ENCODE results near the gene KRTAP12-1.
"Not testable (repeated sequence)": the region's sequence is repeated elsewhere in the genome, so short reads cannot be mapped to it uniquely, and the experiment has no call there.

KRTAP12-1 gene

GRCh38 chr21:44649521-44650100 lies 32.4 kb downstream of the KRTAP12-1 start:
- Histone ChIP-seq H3K4me2 (ENCODE audit: low read depth, low read length, poor library complexity, severe bottlenecking) (no peak overlapping the region), H3K9ac (ENCODE audit: low read depth, low read length, poor library complexity, severe bottlenecking) (no peak overlapping the region), H3F3A (ENCODE audit: low read depth) (no peaks in the 10 kb centered on the region), H2AFZ (ENCODE audit: low read length) (no peak overlapping the region), H3K9me2 (replicated peaks; ENCODE audit: low read depth, low read length) (no peaks in the 10 kb centered on the region), H3K9me3 (ENCODE audit: insufficient read depth, low read depth, low read length) (peaks cover 3% of the 10 kb centered on the region; the same call in 1 of the 2 replicates), H3K4me3 (ENCODE audit: low read length, poor library complexity, severe bottlenecking) (no peak overlapping the region), H3K79me2 (ENCODE audit: insufficient read depth, low read length) (no peaks in the 10 kb centered on the region), H3K27me3 (ENCODE audit: insufficient read depth, low read length, poor library complexity, severe bottlenecking) (no peaks in the 10 kb centered on the region), H3K36me3 (ENCODE audit: insufficient read depth, low read length) (no peaks in the 10 kb centered on the region), H4K20me1 (ENCODE audit: insufficient read depth, low read length, poor library complexity, severe bottlenecking) (no peaks in the 10 kb centered on the region), H3K4me1 (ENCODE audit: insufficient read depth, low read length, poor library complexity, severe bottlenecking) (no peaks in the 10 kb centered on the region)
- TF ChIP-seq, protein P1, sequence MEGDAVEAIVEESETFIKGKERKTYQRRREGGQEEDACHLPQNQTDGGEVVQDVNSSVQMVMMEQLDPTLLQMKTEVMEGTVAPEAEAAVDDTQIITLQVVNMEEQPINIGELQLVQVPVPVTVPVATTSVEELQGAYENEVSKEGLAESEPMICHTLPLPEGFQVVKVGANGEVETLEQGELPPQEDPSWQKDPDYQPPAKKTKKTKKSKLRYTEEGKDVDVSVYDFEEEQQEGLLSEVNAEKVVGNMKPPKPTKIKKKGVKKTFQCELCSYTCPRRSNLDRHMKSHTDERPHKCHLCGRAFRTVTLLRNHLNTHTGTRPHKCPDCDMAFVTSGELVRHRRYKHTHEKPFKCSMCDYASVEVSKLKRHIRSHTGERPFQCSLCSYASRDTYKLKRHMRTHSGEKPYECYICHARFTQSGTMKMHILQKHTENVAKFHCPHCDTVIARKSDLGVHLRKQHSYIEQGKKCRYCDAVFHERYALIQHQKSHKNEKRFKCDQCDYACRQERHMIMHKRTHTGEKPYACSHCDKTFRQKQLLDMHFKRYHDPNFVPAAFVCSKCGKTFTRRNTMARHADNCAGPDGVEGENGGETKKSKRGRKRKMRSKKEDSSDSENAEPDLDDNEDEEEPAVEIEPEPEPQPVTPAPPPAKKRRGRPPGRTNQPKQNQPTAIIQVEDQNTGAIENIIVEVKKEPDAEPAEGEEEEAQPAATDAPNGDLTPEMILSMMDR (conservative IDR thresholded peaks at IDR 0.05; ENCODE audit: low read length): no peak
- TF ChIP-seq EZH2phosphoT487 (IDR thresholded peaks at IDR 0.05; ENCODE audit: borderline replicate concordance): no peak

GRCh38 chr21:44648557-44649311 lies 33.2 kb downstream of the KRTAP12-1 start:
- Histone ChIP-seq H3K4me1 (ENCODE audit: insufficient read depth, low read length, poor library complexity, severe bottlenecking) (no peaks in the 10 kb centered on the region), H3K9me3 (ENCODE audit: insufficient read depth, low read depth, low read length) (peaks cover 7% of the 10 kb centered on the region; the same call in 1 of the 2 replicates), H3K27me3 (ENCODE audit: insufficient read depth, low read length, poor library complexity, severe bottlenecking) (no peaks in the 10 kb centered on the region), H4K20me1 (ENCODE audit: insufficient read depth, low read length, poor library complexity, severe bottlenecking) (no peaks in the 10 kb centered on the region), H3K9ac (ENCODE audit: low read depth, low read length, poor library complexity, severe bottlenecking) (no peak overlapping the region), H3K4me2 (ENCODE audit: low read depth, low read length, poor library complexity, severe bottlenecking) (no peak overlapping the region), H3K4me3 (ENCODE audit: low read length, poor library complexity, severe bottlenecking) (no peak overlapping the region), H3K79me2 (ENCODE audit: insufficient read depth, low read length) (no peaks in the 10 kb centered on the region), H3K36me3 (ENCODE audit: insufficient read depth, low read length) (no peaks in the 10 kb centered on the region), H3F3A (ENCODE audit: low read depth) (no peaks in the 10 kb centered on the region), H3K9me2 (replicated peaks; ENCODE audit: low read depth, low read length) (no peaks in the 10 kb centered on the region), H2AFZ (ENCODE audit: low read length) (no peak overlapping the region)
- TF ChIP-seq EZH2phosphoT487 (IDR thresholded peaks at IDR 0.05; ENCODE audit: borderline replicate concordance): no peak
- TF ChIP-seq, protein P1 (conservative IDR thresholded peaks at IDR 0.05; ENCODE audit: low read length): no peak

DNA sequence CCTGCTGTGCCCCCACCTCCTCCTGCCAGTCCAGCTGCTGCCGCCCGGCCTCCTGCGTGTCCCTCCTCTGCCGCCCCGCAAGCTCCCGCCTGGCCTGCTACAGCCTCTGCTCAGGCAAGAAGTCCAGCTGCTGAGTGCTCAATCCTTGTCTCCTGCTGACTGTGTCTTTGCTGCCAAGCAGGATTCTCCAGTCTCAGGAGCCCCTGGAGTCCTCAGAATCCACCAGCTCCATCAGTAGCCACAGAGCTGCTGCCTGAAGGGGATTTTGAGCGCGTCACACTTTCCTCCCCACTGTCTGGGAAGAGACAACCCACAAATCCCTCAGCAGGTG lies 34.8 kb downstream of the KRTAP12-1 start:
- no peaks in the 10 kb centered on the region for H4K20me1 ChIP-seq (ENCODE audit: insufficient read depth, low read length, poor library complexity, severe bottlenecking)
- H3K27me3 ChIP-seq (ENCODE audit: insufficient read depth, low read length, poor library complexity, severe bottlenecking): no peaks in the 10 kb centered on the region
- H3K4me3 ChIP-seq (ENCODE audit: low read length, poor library complexity, severe bottlenecking): no peak overlapping the region
- TF ChIP-seq, protein P1 (conservative IDR thresholded peaks at IDR 0.05; ENCODE audit: low read length): no peak
- no peak for TF ChIP-seq EZH2phosphoT487 (IDR thresholded peaks at IDR 0.05; ENCODE audit: borderline replicate concordance)
- H3K9ac ChIP-seq (ENCODE audit: low read depth, low read length, poor library complexity, severe bottlenecking): no peak overlapping the region
- no peak overlapping the region for H3K4me2 ChIP-seq (ENCODE audit: low read depth, low read length, poor library complexity, severe bottlenecking)
- H3K9me3 ChIP-seq (ENCODE audit: insufficient read depth, low read depth, low read length): peaks cover 12% of the 10 kb centered on the region; the same call in 1 of the 2 replicates
- H2AFZ ChIP-seq (ENCODE audit: low read length): no peak overlapping the region
- no peaks in the 10 kb centered on the region for H3K9me2 ChIP-seq (replicated peaks; ENCODE audit: low read depth, low read length)
- H3K4me1 ChIP-seq (ENCODE audit: insufficient read depth, low read length, poor library complexity, severe bottlenecking): no peaks in the 10 kb centered on the region
- no peaks in the 10 kb centered on the region for H3F3A ChIP-seq (ENCODE audit: low read depth)
- H3K36me3 ChIP-seq (ENCODE audit: insufficient read depth, low read length): no peaks in the 10 kb centered on the region
- no peaks in the 10 kb centered on the region for H3K79me2 ChIP-seq (ENCODE audit: insufficient read depth, low read length)

DNA sequence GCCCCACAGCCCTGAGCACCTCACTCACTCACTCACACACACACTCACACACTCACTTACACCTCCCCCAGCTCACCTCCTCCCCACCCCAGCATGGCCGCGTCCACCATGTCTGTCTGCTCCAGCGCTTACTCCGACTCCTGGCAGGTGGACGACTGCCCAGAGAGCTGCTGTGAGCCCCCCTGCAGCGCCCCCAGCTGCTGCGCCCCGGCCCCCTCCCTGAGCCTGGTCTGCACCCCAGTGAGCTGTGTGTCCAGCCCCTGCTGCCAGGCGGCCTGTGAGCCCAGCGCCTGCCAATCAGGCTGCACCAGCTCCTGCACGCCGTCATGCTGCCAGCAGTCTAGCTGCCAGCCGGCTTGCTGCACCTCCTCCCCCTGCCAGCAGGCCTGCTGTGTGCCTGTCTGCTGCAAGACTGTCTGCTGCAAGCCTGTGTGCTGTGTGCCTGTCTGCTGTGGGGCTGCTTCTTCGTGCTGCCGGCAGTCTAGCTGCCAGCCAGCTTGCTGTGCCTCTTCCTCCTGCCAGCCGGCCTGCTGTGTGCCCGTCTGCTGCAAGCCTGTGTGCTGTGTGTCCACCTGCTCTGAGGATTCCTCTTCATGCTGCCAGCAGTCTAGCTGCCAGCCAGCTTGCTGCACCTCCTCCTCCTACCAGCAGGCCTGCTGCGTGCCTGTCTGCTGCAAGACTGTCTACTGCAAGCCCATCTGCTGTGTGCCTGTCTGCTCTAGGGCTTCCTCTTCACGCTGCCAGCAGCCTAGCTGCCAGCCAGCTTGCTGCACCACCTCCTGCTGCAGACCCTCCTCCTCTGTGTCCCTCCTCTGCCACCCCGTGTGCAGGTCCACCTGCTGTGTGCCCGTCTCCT lies 35.4 kb downstream of the KRTAP12-1 start, which contains the start of gene KRTAP10-11:
TSS of gene KRTAP10-11 (plus strand) at position 49 of the 856 bp plus-strand sequence. CDS start at position 94, 45 bp downstream.
- not testable (repeated sequence) for H3K36me3 ChIP-seq (ENCODE audit: insufficient read depth, low read length); H3F3A ChIP-seq (ENCODE audit: low read depth); H3K9ac ChIP-seq (ENCODE audit: low read depth, low read length, poor library complexity, severe bottlenecking); H2AFZ ChIP-seq (ENCODE audit: low read length); H3K9me2 ChIP-seq (replicated peaks; ENCODE audit: low read depth, low read length); H3K4me3 ChIP-seq (ENCODE audit: low read length, poor library complexity, severe bottlenecking); H4K20me1 ChIP-seq (ENCODE audit: insufficient read depth, low read length, poor library complexity, severe bottlenecking); H3K4me1 ChIP-seq (ENCODE audit: insufficient read depth, low read length, poor library complexity, severe bottlenecking); H3K27me3 ChIP-seq (ENCODE audit: insufficient read depth, low read length, poor library complexity, severe bottlenecking); H3K79me2 ChIP-seq (ENCODE audit: insufficient read depth, low read length); H3K4me2 ChIP-seq (ENCODE audit: low read depth, low read length, poor library complexity, severe bottlenecking)
- peaks cover 12% of the 10 kb centered on the region; the same call in 1 of the 2 replicates for H3K9me3 ChIP-seq (ENCODE audit: insufficient read depth, low read depth, low read length)
